Neural cell (in vitro differentiated cells): ENCODE results near the gene SKAP1. TPM values are rescaled to one million over a fixed set of nuclear protein-coding genes. Genes with fewer than 3 reads are reported as not detected.

Experiments
- H2AFZ ChIP-seq: fragments of 200-600, 300-800 bp; sonication (generic), shearing (Covaris generic); 2 replicates; pipeline ENCODE4 v1.6.0; 2014; ENCODE audit warnings: low read depth, mild to moderate bottlenecking, antibody characterized with exemption, low read length, moderate library complexity
- H3F3A ChIP-seq: fragments of 200-600 bp; shearing (Covaris generic); 2 replicates; pipeline ENCODE4 v1.6.1; 2016; ENCODE audit warnings: mild to moderate bottlenecking, moderate library complexity, mixed read lengths, antibody characterized with exemption, low read length; ENCODE audit not compliant: insufficient read depth, poor library complexity, severe bottlenecking
- H3K27ac ChIP-seq: fragments of 200-600, 300-800 bp; sonication (generic), shearing (Covaris generic); 2 replicates; pipeline ENCODE4 v1.5.1; 2014; ENCODE audit warnings: mild to moderate bottlenecking, low read length, moderate library complexity
- H3K27me3 ChIP-seq: fragments of 300-800, 200-600 bp; sonication (generic), shearing (Covaris generic); 2 replicates; pipeline ENCODE4 v1.6.0; 2014; ENCODE audit warnings: mild to moderate bottlenecking, low read depth, low read length, moderate library complexity; ENCODE audit not compliant: insufficient read depth
- H3K36me3 ChIP-seq: fragments of 300-800, 200-600 bp; sonication (generic), shearing (Covaris generic); 2 replicates; pipeline ENCODE4 v1.5.1; 2014; ENCODE audit warnings: mild to moderate bottlenecking, antibody characterized with exemption, low read length, moderate library complexity; ENCODE audit not compliant: insufficient read depth
- H3K4me2 ChIP-seq: fragments of 300-800, 200-600 bp; sonication (generic), shearing (Covaris generic); 2 replicates; pipeline ENCODE4 v1.6.0; 2014; ENCODE audit warnings: mild to moderate bottlenecking, low read length
- H3K4me3 ChIP-seq: fragments of 300-800, 200-600 bp; sonication (generic), shearing (Covaris generic); 2 replicates; pipeline ENCODE4 v1.5.1; 2014; ENCODE audit warnings: mild to moderate bottlenecking, low read length, moderate library complexity
- H3K79me2 ChIP-seq: fragments of 200-600 bp; shearing (Covaris generic); replicated peaks from 2 replicates; pipeline ENCODE4 v1.6.0; 2014; ENCODE audit warnings: mild to moderate bottlenecking, low read length, moderate library complexity; ENCODE audit not compliant: insufficient read depth
- H3K9ac ChIP-seq: fragments of 300-800, 200-600 bp; sonication (generic), shearing (Covaris generic); 2 replicates; pipeline ENCODE4 v1.6.1; 2016; ENCODE audit warnings: mild to moderate bottlenecking, low read length, mixed read lengths
- H3K9me2 ChIP-seq: fragments of 200-600 bp; shearing (Covaris generic); 2 replicates; pipeline ENCODE4 v1.6.1; 2016; ENCODE audit warnings: mild to moderate bottlenecking, low read length, mixed read lengths; ENCODE audit not compliant: insufficient read depth
- H3K9me3 ChIP-seq: fragments of 200-600, 300-800 bp; sonication (generic), shearing (Covaris generic); 2 replicates; pipeline ENCODE4 v1.6.1; 2016; ENCODE audit warnings: mild to moderate bottlenecking, mixed run types, low read length, moderate library complexity, mixed read lengths
- H4K20me1 ChIP-seq: fragments of 200-600 bp; shearing (Covaris generic); 2 replicates; pipeline ENCODE4 v1.6.1; 2016; ENCODE audit warnings: mild to moderate bottlenecking, mixed run types; ENCODE audit not compliant: insufficient read depth
- EP300 ChIP-seq: fragments of 450-650 bp; conservative IDR thresholded peaks from 2 replicates; pipeline ENCODE4 v1.6.1; 2014; ENCODE audit warnings: antibody characterized with exemption, mild to moderate bottlenecking, moderate library complexity; ENCODE audit not compliant: poor library complexity, severe bottlenecking
- EZH2 ChIP-seq: fragments of 200-600, 300-800 bp; shearing (Covaris generic), sonication (generic); IDR thresholded peaks from 2 replicates; pipeline ENCODE4 v1.6.1; 2014; ENCODE audit warnings: antibody characterized with exemption, low read length, borderline replicate concordance, mild to moderate bottlenecking; ENCODE audit not compliant: insufficient read depth, poor library complexity, severe bottlenecking
- MXI1 ChIP-seq: fragments of 450-650 bp; conservative IDR thresholded peaks from 2 replicates; pipeline ENCODE4 v1.6.1; 2014; ENCODE audit warnings: antibody characterized with exemption, mild to moderate bottlenecking; ENCODE audit not compliant: poor library complexity, severe bottlenecking
- POLR2AphosphoS5 ChIP-seq: IDR thresholded peaks from 2 replicates; pipeline ENCODE4 v1.6.1; 2012
- RAD21 ChIP-seq: fragments of 450-650 bp; conservative IDR thresholded peaks from 2 replicates; pipeline ENCODE4 v1.6.1; 2014; ENCODE audit warnings: antibody characterized with exemption, mild to moderate bottlenecking, moderate library complexity
- SMC3 ChIP-seq: fragments of 450-650 bp; conservative IDR thresholded peaks from 2 replicates; pipeline ENCODE4 v1.6.1; 2014; ENCODE audit warnings: antibody characterized with exemption, mild to moderate bottlenecking, moderate library complexity; ENCODE audit not compliant: poor library complexity
- TAF1 ChIP-seq: IDR thresholded peaks from 2 replicates; pipeline ENCODE4 v1.6.1; 2012; ENCODE audit warnings: low read depth
- polyA plus RNA-seq: library from polyadenylated mRNA; depleted of rRNA; stranded (reverse); fragments of >200 nt; gene quantifications from 2 replicates; pipeline ENCODE4 v1.2.3, GENCODE V29; 2014
- TF ChIP-seq, protein P1 (sequence below): fragments of 450-650 bp; IDR thresholded peaks from 2 replicates; pipeline ENCODE4 v1.5.1; 2014; ENCODE audit warnings: antibody characterized with exemption, mild to moderate bottlenecking, moderate library complexity; ENCODE audit not compliant: poor library complexity, severe bottlenecking
- TF ChIP-seq, protein P2 (sequence below): IDR thresholded peaks from 2 replicates; pipeline ENCODE4 v1.6.1; 2012; ENCODE audit warnings: borderline replicate concordance

The SKAP1 gene
- polyA plus RNA-seq, 1 donor from 2014 or later, result 0.63 TPM

DNA sequence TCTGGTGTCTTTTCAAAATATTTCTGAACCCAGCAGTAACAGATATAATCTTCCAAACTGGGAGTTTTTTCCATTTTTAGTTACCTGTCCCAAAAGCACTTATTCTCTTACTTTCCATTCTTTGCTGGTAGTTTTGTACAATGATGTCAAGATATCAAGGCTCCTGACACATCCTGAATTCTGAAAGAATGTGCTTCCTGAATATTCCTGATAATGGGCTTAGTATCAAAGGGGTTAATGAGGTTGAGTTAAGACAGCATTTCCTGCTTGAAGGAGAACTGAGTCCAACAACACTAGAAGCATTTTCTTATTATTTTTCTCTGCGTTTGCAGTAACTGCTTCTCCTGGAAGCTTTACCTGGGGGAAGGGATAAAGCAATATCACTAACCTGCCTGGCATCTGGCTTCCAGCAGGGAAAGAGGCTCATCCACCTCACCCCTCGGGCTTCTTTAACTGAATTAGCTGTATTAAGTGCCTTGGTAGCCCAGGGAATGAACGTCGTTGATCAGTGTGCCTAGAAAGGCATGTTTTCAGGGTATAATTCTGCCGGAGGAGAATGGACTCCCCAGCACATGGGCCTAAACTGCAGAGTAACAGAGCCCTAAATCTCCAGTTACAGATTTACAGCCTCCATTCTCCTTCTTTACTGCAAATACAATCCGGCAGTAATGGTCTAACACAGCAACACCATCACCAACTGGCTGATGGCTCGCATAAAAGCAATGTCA lies 188.1 kb downstream of the SKAP1 start:
- Histone ChIP-seq H3K4me2 (peak overlapping the region; percentile 3), H3K79me2 (no peaks in the 10 kb centered on the region), H4K20me1 (no peaks in the 10 kb centered on the region), H3K36me3 (no peaks in the 10 kb centered on the region), H3K4me3 (no peak overlapping the region), H3K9me2 (no peaks in the 10 kb centered on the region), H3F3A (no peaks in the 10 kb centered on the region), H2AFZ (no peak overlapping the region), H3K9me3 (no peaks in the 10 kb centered on the region), H3K9ac (peak overlapping the region; percentile 16), H3K27ac (peak overlapping the region; percentile 84), H3K27me3 (no peaks in the 10 kb centered on the region)
- TF ChIP-seq, protein P1, sequence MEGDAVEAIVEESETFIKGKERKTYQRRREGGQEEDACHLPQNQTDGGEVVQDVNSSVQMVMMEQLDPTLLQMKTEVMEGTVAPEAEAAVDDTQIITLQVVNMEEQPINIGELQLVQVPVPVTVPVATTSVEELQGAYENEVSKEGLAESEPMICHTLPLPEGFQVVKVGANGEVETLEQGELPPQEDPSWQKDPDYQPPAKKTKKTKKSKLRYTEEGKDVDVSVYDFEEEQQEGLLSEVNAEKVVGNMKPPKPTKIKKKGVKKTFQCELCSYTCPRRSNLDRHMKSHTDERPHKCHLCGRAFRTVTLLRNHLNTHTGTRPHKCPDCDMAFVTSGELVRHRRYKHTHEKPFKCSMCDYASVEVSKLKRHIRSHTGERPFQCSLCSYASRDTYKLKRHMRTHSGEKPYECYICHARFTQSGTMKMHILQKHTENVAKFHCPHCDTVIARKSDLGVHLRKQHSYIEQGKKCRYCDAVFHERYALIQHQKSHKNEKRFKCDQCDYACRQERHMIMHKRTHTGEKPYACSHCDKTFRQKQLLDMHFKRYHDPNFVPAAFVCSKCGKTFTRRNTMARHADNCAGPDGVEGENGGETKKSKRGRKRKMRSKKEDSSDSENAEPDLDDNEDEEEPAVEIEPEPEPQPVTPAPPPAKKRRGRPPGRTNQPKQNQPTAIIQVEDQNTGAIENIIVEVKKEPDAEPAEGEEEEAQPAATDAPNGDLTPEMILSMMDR, result no peak
- no peak for TF ChIP-seq EZH2
- TF ChIP-seq SMC3, result no peak
- TF ChIP-seq, protein P2, sequence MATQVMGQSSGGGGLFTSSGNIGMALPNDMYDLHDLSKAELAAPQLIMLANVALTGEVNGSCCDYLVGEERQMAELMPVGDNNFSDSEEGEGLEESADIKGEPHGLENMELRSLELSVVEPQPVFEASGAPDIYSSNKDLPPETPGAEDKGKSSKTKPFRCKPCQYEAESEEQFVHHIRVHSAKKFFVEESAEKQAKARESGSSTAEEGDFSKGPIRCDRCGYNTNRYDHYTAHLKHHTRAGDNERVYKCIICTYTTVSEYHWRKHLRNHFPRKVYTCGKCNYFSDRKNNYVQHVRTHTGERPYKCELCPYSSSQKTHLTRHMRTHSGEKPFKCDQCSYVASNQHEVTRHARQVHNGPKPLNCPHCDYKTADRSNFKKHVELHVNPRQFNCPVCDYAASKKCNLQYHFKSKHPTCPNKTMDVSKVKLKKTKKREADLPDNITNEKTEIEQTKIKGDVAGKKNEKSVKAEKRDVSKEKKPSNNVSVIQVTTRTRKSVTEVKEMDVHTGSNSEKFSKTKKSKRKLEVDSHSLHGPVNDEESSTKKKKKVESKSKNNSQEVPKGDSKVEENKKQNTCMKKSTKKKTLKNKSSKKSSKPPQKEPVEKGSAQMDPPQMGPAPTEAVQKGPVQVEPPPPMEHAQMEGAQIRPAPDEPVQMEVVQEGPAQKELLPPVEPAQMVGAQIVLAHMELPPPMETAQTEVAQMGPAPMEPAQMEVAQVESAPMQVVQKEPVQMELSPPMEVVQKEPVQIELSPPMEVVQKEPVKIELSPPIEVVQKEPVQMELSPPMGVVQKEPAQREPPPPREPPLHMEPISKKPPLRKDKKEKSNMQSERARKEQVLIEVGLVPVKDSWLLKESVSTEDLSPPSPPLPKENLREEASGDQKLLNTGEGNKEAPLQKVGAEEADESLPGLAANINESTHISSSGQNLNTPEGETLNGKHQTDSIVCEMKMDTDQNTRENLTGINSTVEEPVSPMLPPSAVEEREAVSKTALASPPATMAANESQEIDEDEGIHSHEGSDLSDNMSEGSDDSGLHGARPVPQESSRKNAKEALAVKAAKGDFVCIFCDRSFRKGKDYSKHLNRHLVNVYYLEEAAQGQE, result no peak
- no peak for TF ChIP-seq TAF1
- no peak for TF ChIP-seq RAD21
- TF ChIP-seq POLR2AphosphoS5, result no peak
- TF ChIP-seq MXI1, result no peak
- TF ChIP-seq EP300, result no peak

DNA sequence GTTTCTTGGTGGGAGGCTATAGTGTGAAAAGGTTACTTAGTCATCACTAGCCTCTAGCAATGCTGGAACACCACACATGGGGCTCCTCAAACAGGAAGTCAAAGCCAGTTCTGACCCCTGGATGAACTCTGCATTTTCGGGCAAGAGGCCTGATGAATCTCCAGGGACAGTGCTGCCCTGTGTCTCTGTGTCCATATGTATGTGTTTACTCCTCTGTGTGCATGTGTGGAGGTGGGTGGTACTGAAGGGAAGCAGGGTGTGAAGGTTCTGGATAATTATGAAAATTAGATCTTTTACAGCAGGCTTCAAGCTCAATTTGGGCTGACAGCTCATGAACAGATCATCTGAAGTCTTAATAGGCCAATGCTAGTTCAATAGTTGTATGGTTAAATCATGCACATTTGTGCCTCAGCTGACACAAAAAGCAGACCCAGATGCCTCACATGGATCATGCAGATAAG lies 188.9 kb downstream of the SKAP1 start:
- no peak overlapping the region for H2AFZ ChIP-seq
- H3F3A ChIP-seq, result no peaks in the 10 kb centered on the region
- H3K4me3 ChIP-seq, result peak overlapping the region; percentile 1
- H3K9me3 ChIP-seq, result no peaks in the 10 kb centered on the region
- no peaks in the 10 kb centered on the region for H4K20me1 ChIP-seq
- no peaks in the 10 kb centered on the region for H3K79me2 ChIP-seq
- H3K9ac ChIP-seq, result peak overlapping the region; percentile 24
- no peaks in the 10 kb centered on the region for H3K27me3 ChIP-seq
- H3K4me2 ChIP-seq, result no peak overlapping the region
- H3K36me3 ChIP-seq, result no peaks in the 10 kb centered on the region
- H3K27ac ChIP-seq, result peak overlapping the region; percentile 84
- H3K9me2 ChIP-seq, result no peaks in the 10 kb centered on the region
- TF ChIP-seq TAF1 (no peak), EZH2 (no peak), RAD21 (no peak), EP300 (no peak), POLR2AphosphoS5 (no peak), MXI1 (no peak), SMC3 (no peak)
- TF ChIP-seq, protein P2, result no peak
- TF ChIP-seq, protein P1, result no peak
